ENCODE data around the gene LEMD1. TPM values are rescaled to one million over a fixed set of nuclear protein-coding genes. Genes with fewer than 3 reads are reported as not detected.

The LEMD1 gene
- total RNA-seq, 1 donor from 2014 or later, result not detected

GRCh38 chr1:205441716-205442050, 19.8 kb upstream of the LEMD1 start:
- DNase-seq (ENCODE audit: low spot score in 2 of 2), result no peak
- Histone ChIP-seq H3K27me3 (no peaks in the 10 kb centered on the region), H3K4me3 (no peak overlapping the region), H3K9me3 (no peaks in the 10 kb centered on the region), H3K27ac (no peak overlapping the region), H3K4me1 (peaks cover 4 to 14% of the 10 kb centered on the region in 2 donors), H3K36me3 (no peaks in the 10 kb centered on the region)
- TF ChIP-seq, protein P1, sequence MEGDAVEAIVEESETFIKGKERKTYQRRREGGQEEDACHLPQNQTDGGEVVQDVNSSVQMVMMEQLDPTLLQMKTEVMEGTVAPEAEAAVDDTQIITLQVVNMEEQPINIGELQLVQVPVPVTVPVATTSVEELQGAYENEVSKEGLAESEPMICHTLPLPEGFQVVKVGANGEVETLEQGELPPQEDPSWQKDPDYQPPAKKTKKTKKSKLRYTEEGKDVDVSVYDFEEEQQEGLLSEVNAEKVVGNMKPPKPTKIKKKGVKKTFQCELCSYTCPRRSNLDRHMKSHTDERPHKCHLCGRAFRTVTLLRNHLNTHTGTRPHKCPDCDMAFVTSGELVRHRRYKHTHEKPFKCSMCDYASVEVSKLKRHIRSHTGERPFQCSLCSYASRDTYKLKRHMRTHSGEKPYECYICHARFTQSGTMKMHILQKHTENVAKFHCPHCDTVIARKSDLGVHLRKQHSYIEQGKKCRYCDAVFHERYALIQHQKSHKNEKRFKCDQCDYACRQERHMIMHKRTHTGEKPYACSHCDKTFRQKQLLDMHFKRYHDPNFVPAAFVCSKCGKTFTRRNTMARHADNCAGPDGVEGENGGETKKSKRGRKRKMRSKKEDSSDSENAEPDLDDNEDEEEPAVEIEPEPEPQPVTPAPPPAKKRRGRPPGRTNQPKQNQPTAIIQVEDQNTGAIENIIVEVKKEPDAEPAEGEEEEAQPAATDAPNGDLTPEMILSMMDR (IDR thresholded peaks at IDR 0.05), result no peak
- intact Hi-C loops (cut with DNase I), result no loop called here

DNA sequence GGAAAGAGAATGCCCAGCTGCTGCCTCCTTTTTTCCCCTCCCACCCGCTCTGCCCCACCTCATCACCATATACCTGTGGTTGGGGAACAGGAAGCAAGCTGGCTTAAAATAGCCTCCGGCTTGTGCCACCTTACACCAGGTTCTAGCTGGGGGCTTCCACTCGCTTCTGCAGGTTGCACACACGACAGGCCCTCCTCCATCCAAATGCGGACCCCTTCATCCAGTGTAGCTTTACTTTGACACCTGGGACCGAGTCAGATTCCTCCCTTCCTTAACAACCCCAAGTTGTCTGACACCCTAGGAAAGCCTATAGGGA, 19.4 kb upstream of the LEMD1 start:
- Histone ChIP-seq H3K36me3 (no peaks in the 10 kb centered on the region), H3K4me1 (peaks cover 4 to 14% of the 10 kb centered on the region in 2 donors), H3K4me3 (no peak overlapping the region), H3K9me3 (no peaks in the 10 kb centered on the region), H3K27ac (no peak overlapping the region), H3K27me3 (no peaks in the 10 kb centered on the region)
- TF ChIP-seq, protein P1 (IDR thresholded peaks at IDR 0.05), result no peak
- no peak for DNase-seq (ENCODE audit: low spot score in 2 of 2)
- intact Hi-C loops (cut with DNase I), result no loop called here

DNA sequence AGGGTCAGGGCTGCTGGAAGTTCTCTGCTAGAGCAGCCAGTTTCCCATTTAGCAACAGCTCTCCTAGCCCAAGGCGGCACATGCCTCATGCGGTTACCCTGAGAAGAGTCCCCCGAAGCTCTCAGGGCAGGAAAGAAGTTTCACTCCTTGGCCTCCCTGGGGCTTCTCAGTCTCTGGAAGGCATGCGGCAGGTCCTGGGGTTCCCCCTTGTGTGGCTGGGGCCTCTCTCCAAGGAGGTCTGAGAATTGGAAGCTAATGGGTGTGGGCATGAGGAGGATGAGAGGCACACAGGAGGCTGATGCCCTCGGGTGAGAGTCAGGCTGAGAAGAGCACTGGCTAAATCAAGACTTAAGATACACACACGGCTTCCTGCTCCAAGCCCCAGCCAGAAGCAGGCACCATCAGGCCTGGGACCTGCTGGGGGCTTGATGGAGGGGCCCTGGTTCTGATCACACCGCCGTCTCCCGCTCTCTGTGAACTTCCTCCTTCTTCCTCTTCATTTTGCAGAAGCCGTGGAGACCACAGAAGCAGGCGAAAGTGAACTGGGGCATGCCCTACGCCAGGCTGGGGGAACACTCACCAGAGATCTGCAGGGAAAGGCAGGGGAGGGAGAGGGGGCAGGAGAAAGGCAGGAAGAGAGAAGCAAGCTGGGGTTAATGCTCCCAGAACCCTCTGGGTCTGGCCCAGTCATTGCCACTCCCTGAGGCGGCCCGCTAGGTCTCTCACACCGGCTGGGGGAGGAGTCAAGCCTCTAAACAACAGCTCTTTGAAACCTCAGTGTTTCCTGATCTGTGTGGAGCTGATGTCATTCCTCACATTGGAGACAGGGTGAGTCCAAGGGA, 18.8 kb upstream of the LEMD1 start:
- Histone ChIP-seq H3K4me3 (no peak overlapping the region), H3K27me3 (no peaks in the 10 kb centered on the region), H3K4me1 (peaks cover 4 to 14% of the 10 kb centered on the region in 2 donors), H3K27ac (no peak overlapping the region), H3K9me3 (no peaks in the 10 kb centered on the region), H3K36me3 (no peaks in the 10 kb centered on the region)
- TF ChIP-seq, protein P1 (IDR thresholded peaks at IDR 0.05), result no peak
- intact Hi-C loops (cut with DNase I), result no loop called here
- no peak for DNase-seq (ENCODE audit: low spot score in 2 of 2)

- intact Hi-C loops (cut with DNase I), result no loop called here
- Histone ChIP-seq H3K4me1 (peaks cover 4 to 14% of the 10 kb centered on the region in 2 donors), H3K27me3 (no peaks in the 10 kb centered on the region), H3K27ac (no peak overlapping the region), H3K4me3 (no peak overlapping the region), H3K36me3 (no peaks in the 10 kb centered on the region), H3K9me3 (no peaks in the 10 kb centered on the region)
- TF ChIP-seq, protein P1 (IDR thresholded peaks at IDR 0.05), result no peak
- DNase-seq (ENCODE audit: low spot score in 2 of 2), result no peak
These were observed 18.2 kb upstream of the LEMD1 start for GRCh38 chr1:205440121-205440475.

GRCh38 chr1:205438213-205439158, 16.6 kb upstream of the LEMD1 start:
- H3K4me3 ChIP-seq, result no peak overlapping the region
- DNase-seq (ENCODE audit: low spot score in 2 of 2), result peak; percentile 30 to 84
- no peak overlapping the region for H3K27ac ChIP-seq
- no peaks in the 10 kb centered on the region for H3K9me3 ChIP-seq
- H3K4me1 ChIP-seq, result peaks cover 4 to 10% of the 10 kb centered on the region in 2 donors
- H3K36me3 ChIP-seq, result no peaks in the 10 kb centered on the region
- TF ChIP-seq, protein P1 (IDR thresholded peaks at IDR 0.05), result peak; percentile 57 to 84 (median 76)
- intact Hi-C loops (cut with DNase I), result no loop called here
- no peaks in the 10 kb centered on the region for H3K27me3 ChIP-seq
